ENCODE data around the gene ANO3.

DNA sequence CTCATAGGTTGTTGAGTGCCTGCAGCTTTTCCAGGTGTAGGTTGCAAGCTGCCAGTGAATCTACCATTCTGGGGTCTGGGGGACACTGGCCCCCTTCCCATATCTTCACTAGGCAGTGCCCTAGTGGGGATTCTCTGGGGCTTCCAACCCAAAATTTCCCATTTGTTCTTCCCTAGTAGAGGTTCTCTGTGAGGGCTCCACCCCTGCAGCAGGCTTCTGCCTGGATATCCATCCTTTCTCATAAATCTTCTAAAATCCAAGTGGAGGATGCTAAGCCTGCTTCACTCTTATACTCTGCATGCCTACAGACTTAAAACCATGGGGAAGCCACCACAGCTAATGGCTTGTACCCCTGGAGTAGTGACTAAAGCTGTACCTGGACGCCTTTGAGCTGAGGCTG, 33.4 kb downstream of the ANO3 start:
- TF ChIP-seq CTCF (IDR thresholded peaks at IDR 0.05; ENCODE audit: insufficient read depth, low read length, poor library complexity, severe bottlenecking) (no peak), EZH2phosphoT487 (conservative IDR thresholded peaks at IDR 0.05; ENCODE audit: low read length) (no peak)
